Ureter (tissue), 1 donor: ENCODE data around the gene RIPOR3. TPM values are rescaled to one million over a fixed set of nuclear protein-coding genes. Genes with fewer than 3 reads are reported as not detected.

Source experiments
- DNase-seq: peaks from one replicate; pipeline ENCODE4 v3.0.0-alpha.2; 2020; ENCODE audit warnings: low spot score
- total RNA-seq: library from RNA; stranded (reverse); gene quantifications from one replicate; pipeline ENCODE4 v1.2.4, GENCODE V29; 2023
- donor health status: DM: yes; HTN: yes; CAD: no.

RIPOR3 gene
- total RNA-seq, 1 donor from 2014 or later, result 5.0 TPM

DNA sequence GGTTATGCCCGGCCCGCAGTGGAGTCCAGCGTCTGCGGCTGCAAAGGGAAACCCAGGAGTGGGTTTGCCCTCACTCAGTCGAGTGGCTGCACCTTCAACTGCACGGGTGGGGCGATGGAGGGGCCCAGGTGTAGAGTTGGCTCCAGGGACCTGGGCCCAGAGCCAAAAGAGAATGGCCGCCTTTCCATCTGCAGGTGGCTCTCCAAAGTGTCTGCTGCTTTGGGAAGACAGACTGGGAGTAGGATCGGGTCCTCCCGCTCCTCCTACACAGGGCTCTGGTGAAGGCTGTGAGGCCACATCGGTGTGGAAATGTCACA is 101.0 kb downstream of the RIPOR3 start:
- no peak for DNase-seq

DNA sequence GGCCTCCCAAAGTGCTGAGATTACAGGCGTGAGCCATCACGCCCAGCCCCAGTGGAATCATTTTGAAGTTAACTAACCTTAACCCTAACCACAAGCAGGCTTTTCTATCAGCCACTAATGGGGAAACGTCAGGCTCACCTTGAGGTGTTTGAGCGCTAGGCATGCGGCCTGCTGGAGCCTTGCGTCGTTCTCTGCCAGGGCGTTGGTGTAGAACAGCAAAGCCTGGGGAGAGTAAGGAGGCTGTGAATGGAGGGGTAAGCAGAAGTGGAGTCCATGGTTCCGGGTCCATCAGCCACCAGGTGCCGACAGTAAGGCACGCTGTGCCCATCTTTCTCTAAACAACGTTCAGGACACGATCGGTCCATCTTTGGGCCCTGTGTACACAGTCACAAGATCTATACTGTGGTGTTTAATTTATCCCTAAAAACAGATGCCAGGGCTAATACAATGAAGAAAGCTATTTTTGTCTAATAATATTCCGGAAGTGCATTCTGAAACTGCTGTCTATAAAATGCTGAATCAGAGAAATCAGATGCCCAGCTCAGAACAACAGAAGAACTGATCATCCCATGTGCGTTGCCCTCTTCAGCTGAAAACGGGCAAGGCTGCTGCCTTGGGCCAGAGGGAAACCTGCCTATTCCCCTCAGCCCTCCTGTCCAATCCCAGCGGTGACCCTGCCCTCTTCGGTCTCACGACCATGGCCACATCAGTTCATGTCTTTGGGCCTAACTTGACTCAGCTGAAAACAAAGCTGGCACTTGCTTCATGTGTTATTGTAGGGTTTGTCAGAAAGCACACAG is 101.6 kb downstream of the RIPOR3 start:
- no peak for DNase-seq

DNA sequence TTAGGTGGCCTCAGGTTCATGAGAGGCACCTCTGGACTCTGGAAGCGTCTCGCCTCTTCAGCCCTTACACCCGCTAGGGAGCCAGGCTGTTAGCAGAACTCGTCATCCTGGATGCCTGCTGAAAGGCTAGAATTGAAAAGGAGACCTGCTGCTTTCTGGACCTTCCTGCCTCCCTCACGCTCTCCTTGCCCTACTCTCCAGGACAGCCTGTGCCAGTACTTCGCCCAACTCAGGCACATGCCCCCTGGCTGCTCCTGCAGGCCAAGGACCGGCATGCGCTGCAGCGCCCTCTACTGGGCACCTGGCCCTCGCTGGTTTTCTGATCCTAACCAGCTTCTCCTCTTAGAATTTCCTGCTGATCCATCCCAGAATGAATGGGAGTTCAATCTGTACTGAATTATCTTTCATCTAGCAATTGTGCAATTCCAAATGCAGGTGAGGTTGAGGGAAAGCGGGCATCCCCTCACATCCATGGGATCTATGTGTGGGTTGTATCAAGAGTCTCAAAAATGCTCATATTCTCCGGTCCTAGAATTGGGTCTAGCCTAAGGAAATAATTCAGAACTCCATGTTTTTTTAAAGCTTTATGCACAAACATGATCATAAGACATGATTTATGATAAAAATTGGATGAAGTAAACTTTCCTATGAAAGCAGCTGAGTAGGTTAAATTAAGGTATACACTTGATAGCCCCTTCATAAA is 103.2 kb downstream of the RIPOR3 start:
- no peak for DNase-seq

DNA sequence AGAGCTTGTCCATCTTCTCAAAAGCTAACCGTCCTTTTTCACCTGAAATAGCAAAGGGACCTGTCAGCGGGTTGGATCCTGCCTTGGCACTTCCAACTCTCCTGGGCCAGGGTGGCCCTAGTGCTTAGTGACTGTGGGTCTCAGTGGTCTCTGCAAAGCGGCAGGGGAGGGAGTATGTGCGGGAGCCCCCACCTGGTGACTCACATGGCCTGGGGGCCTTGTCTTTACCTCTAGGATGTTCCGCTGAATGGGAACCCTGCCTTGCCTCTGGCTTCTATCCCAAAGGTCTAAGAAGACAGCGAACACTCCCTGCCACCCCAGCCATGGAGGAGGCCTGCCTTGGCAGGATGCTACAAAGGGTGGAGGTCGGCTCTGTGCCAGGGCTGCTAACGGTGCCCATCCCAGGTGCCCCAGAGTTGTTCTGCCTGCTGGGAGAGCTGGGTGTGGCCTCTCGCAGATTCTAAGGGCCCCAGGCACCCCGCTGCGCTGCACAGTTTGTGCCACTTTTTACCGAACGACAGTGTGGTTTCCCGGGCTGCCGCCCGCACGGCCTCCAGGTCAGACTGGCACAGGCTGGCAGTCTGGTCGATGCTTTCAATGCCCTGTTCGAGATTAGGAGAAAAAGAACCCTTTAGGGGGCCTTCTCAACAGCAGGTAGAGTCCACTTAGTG is 103.9 kb downstream of the RIPOR3 start:
- no peak for DNase-seq

DNA sequence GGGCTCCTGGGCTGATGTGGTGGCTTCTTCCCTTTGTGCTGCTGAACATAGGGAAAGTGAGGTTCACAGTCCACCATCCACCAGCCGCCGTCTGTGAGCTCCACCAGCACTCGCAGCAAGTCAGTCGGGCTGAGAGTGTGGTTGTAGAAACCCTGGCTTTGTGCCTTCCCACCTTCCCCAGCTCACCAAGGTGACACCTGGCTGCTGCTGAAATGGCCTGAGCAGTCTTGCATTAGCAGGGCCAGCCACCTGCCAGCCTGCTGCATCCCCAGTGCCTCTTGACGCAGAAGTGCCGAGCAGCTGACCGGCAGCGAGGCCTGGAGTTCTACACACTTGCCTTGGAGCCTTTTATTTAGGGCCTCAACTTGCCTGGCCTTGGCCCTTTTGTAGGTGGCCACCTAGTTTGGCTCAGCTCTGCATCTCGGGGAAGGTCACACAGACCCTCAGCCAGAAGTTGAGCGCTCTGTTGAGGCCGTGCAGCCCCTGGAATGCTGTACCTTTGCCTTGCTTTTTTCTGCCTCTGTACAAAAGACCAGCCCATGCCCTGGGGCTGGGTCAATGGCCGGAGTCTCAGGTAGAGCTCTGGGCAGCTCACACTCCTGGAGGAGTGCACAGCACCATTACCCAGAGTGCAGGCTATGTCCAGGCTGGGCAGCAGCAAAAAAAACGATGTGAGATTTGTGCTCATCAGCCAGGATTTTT is 104.7 kb downstream of the RIPOR3 start:
- DNase-seq, result no peak

DNA sequence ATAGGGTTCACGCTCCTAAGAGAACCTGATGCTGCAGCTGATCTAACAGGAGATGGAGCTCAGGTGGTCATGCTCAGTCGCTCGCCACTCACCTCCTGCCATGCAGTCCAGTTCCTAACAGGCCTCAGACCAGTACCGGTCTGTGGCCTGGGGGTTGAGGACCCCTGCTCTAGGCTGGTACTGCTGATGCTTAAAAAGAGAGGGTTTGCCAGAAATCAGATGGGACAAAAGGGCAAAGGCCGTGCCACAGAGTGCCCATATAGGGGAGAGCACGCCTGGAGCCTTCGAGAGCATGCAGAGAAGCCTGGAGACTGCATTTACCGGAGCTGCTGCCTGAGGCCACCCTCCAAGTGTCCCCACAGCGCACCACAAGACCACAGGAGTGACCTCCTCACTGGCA is 105.7 kb downstream of the RIPOR3 start:
- DNase-seq, result no peak

DNA sequence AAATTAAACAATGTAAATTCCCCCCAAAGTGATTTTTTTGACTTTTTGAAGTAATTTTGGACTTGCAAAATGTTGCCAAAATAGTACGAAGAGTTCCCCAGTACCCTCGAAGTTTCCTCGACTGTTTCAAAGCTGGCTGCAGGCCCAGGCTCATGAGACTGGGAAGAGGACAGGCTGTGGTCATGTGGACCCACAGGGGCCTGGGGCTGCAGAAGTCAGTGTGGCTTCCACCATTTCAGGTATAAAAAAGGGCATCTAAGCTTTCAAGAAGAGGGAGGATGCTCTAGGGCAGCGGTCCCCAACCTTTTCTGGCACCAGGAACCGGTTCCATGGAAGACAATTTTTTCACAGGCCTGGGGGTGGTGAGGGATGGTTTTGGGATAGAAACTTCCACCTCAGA is 106.1 kb downstream of the RIPOR3 start:
- DNase-seq, result no peak

DNA sequence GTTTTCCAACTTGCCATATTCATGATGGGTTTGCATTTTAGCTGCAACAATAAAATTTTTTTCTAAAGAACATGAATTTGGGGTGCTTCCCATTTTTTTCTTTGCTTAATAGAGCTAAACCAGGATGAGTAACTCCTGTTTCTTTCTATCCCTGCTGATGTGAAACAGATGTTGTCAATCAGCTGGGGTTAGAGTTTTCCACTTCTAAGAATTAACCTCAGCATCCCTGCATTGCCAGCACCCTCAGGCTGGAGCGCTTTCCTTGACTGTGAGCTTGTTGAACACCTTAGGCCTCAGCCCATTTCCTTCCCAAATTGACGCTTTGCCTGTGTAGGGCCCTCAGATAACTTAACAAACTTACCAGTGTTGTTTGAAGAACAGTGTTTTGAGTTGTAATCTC is 106.7 kb downstream of the RIPOR3 start:
- DNase-seq, result no peak

DNA sequence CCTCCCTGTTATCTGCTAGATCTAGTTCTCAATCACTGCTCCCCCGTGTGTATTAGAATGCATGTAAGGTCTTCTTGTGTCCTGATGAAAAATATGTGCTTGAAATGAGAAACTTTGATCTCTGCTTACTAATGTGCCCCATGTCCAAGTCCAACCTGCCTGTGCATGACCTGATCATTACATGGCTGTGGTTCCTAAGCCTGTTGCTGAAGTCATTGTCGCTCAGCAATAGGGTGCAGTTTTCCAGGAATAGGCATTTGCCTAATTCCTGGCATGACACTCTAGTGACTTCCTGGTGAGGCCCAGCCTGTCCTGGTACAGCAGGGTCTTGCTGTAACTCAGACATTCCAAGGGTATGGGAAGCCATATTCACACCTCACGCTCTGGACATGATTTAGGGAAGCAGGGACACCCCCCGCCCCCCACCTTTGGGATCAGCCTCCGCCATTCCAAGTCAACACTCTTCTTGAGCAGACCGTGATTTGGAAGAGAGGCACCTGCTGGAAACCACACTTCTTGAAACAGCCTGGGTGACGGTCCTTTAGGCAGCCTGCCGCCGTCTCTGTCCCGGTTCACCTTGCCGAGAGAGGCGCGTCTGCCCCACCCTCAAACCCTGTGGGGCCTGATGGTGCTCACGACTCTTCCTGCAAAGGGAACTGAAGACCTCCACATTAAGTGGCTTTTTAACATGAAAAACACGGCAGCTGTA is 107.7 kb downstream of the RIPOR3 start:
- DNase-seq, result no peak

DNA sequence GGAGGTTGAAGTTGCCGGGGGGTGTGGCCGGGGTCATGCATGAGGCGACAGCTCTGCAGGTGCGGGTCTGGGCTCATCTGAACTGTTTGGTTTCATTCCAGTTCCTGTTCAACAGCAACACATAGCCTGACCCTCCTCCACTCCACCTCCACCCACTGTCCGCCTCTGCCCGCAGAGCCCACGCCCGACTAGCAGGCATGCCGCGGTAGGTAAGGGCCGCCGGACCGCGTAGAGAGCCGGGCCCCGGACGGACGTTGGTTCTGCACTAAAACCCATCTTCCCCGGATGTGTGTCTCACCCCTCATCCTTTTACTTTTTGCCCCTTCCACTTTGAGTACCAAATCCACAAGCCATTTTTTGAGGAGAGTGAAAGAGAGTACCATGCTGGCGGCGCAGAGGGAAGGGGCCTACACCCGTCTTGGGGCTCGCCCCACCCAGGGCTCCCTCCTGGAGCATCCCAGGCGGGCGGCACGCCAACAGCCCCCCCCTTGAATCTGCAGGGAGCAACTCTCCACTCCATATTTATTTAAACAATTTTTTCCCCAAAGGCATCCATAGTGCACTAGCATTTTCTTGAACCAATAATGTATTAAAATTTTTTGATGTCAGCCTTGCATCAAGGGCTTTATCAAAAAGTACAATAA is 108.6 kb downstream of the RIPOR3 start:
- DNase-seq, result no peak

DNA sequence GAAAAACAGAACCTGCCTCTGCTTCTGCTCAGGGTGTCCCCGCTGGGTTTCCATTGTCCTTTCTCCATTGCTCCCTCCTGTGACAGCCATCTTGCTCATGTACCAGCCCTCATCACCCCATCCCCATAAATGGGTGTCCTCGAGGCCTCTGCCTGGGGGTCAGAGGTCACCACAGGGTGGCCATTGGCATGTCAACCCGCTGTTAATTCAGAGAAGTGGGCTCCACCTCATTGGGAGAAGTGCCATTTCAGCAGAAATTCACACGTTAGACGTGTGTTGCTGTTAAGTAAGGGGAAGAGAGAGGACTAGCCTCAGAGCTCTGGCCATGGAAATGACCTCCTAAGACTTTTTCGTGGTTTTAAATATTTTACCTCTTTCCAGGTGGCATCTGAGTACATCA is 109.2 kb downstream of the RIPOR3 start:
- no peak for DNase-seq

DNA sequence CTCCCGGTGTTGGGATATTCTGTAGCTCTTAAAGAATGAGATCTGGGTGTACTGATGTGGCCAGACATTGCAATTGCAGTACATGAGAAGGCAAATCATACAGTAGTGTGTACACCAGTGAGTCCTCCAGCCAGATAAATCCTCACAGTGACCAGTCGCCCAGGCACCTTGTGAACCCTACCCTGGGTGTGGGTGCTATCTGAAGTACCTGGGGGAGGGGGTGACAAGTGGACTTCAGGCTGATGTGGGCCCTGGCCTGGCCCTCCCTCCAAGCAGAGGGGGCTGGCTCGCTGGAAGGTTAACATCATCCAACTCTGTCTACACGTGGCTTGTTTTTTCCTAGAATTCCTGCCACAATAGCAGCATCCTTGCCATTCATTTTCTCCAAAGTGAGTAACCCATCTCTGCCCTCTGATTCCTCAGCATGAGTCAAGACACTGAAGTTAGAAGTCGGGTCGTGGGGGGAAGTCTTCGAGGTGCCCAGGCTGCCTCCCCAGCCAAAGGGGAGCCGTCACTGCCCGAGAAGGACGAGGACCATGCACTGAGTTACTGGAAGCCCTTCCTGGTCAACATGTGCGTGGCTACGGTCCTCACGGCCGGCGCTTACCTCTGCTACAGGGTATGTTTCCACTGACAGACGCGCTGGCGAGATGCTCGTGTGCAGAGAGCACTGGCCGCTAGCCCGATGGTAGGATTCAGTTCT is 110.3 kb downstream of the RIPOR3 start:
- DNase-seq, result no peak

DNA sequence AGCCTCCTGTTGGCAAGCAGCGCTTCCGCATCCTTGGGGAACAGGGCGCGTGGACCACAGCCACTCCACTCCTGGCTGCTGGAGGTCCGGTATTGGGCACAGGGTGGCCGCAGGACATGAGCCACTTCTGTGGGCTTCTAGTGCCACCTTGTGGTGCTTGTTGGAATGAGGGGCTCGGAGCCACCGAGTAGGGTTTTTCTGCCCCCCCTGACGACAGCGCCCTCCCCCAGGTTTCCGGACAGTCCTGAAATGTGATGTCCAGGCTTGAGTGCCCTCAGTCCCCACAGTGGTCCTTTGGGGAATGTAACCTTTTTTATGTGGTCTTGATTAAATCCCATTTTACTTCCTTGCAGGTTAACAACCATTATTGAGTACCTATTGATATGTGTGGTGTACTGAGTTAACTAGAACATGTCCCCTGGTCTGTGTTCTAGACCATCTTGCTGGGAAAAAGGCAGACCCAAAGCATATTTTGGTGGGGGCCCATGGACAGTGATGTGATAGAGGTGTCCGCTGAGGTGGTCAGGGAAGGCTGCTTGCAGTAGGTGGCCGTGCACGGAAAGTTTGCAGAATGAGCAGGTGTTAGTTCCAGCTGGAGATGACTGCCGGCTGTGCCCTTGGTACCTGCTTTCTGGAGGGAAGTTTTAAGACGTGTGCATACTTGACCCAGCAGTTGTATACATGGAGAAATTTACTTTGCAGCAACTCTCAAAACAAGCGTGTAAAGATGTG is 111.2 kb downstream of the RIPOR3 start:
- DNase-seq, result no peak

DNA sequence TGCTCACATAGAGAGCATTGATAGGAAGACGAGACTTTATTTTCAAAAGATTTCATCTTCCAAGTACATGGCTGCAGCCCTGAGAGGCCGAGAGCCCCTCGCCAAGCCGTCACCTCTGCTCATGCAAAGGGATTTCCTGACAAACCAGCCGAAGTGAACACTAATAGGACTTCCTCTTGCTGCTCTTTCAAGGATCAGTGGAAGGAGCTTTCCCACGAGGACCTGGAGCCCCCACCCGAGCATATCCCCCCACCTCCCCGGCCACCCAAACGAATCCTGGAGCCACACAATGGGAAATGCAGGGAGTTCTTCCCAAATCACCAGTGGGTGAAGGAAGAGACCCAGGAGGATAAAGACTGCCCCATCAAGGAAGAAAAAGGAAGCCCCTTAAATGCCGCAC is 111.8 kb downstream of the RIPOR3 start:
- no peak for DNase-seq

DNA sequence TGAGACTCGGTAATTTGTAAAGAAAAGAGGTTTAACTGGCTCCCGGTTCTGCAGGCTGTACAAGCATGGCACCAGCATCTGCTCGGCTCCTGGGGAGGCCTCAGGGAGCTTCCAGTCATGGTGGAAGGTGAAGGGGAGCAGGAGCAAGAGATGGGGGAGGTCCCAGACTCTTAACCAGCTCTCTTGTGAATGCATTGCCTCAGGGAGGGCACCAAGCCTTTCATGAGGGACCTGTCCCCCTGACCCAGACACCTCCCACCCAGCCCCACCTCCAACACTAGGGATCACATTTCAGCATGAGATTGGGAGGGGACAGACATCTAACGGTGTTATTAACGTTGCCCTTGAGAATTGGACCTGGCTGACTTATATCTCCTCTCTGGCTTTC is 112.6 kb downstream of the RIPOR3 start:
- DNase-seq, result no peak

DNA sequence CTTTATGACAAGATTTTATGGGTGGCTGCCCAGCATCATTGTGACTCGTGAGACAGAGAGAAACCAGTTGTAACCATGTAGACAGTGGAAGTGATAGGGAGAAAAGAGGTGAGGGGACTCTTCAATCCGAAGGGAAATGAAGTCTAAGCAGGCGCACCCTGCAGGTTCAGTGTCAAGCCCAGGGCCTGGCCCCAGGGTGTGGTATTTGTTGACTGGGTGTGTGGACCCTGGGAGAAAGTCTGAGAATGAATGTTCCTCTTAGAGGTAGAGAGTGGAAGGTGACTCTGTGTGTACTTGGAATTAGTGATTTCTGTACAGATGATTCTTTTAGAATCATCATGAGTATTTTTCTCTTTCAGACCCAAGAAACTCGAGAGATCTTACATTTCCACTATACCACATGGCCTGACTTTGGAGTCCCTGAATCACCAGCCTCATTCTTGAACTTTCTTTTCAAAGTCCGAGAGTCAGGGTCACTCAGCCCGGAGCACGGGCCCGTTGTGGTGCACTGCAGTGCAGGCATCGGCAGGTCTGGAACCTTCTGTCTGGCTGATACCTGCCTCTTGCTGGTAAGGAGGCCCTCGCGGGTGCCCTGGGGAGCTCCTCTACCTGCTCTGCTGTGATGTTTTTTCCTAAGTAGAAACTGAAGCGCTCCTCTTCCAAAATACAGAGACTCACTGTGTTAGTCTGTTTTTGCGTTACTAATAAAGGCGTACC is 113.1 kb downstream of the RIPOR3 start:
- DNase-seq, result no peak

DNA sequence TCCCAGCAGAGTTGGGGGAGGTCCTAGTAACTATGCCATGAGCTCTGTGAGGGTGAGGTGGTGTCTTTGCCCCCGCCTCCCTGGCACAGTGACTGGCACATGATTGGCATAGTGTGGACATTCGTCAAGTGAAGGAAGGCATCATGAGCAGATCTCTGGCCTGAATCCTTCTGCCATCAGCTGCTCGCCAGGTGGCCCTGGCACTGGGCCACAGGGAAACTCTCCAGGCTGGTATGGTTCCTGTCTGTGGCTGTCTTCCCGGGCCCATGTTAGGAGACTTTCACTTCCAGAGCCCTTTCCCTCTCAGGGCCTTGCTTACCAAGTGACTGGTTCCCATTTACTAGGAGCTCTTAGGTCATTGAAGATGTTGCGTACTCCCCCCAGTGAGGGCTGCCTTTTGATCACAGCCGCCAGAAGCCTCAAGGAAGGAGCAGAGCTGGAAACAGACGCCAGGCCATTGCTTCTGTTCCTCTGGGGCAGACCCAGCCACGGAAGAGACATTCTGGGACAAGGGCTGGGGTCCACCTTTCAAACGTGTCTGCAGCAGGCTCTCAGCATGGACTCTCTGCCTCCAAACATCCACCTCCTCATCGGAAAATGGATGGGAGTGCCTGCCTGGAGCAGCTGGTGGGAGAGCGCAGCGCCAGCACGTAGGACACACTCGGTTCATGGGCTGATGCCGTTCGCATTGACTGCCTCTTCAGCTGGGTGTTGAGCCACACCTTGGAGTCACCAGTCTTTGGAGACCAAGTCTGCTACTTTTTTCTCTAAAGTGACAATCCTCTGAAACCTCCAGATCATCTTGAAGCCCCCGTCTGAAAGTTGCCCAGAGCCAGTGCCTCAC is 113.9 kb downstream of the RIPOR3 start:
- DNase-seq, result no peak
